Measurements from ENCODE around the gene NLGN4Y.

GRCh38 chrY:14617625-14618024 lies 93.3 kb downstream of the NLGN4Y start:
- no peak for TF ChIP-seq CTCF (IDR thresholded peaks at IDR 0.05)
- TF ChIP-seq POLR2A (IDR thresholded peaks at IDR 0.05): no peak
- TF ChIP-seq EP300 (IDR thresholded peaks at IDR 0.05): no peak
